Parathyroid adenoma (tissue), 2 donors: ENCODE results near the gene ENAH.

Source experiments
- H2AFZ ChIP-seq: fragments of 300-600 bp; sonication (generic); one replicate; pipeline ENCODE4 v1.7.0; 2017; ENCODE audit warnings: antibody characterized with exemption, mild to moderate bottlenecking
- H3K27ac ChIP-seq: fragments of 300-600 bp; sonication (generic); one replicate; pipeline ENCODE4 v1.7.0; 2017
- H3K27me3 ChIP-seq: fragments of 300-600 bp; sonication (generic); one replicate; pipeline ENCODE4 v1.7.0; 2017; ENCODE audit warnings: low read length; ENCODE audit not compliant: control insufficient read depth, insufficient read depth
- H3K36me3 ChIP-seq: fragments of 300-600 bp; sonication (generic); one replicate; pipeline ENCODE4 v1.7.0; 2017; ENCODE audit warnings: low read length; ENCODE audit not compliant: control insufficient read depth, insufficient read depth
- H3K4me1 ChIP-seq: fragments of 300-600 bp; sonication (generic); one replicate; pipeline ENCODE4 v1.7.0; 2017; ENCODE audit warnings: control low read depth
- H3K4me2 ChIP-seq: fragments of 300-600 bp; sonication (generic); one replicate; pipeline ENCODE4 v1.7.0; 2017; ENCODE audit warnings: low read length
- H3K4me3 ChIP-seq: fragments of 300-600 bp; sonication (generic); one replicate; pipeline ENCODE4 v1.7.0; 2017; ENCODE audit warnings: low read depth, low read length
- H3K79me2 ChIP-seq: fragments of 300-600 bp; sonication (generic); one replicate; pipeline ENCODE4 v1.7.0; 2017; ENCODE audit warnings: control low read depth
- H3K9ac ChIP-seq: fragments of 300-600 bp; sonication (generic); one replicate; pipeline ENCODE4 v1.7.0; 2017; ENCODE audit warnings: mild to moderate bottlenecking
- H3K9me3 ChIP-seq: fragments of 300-600 bp; sonication (generic); one replicate; pipeline ENCODE4 v1.7.0; 2017; ENCODE audit warnings: low read length; ENCODE audit not compliant: control insufficient read depth
- CTCF ChIP-seq: fragments of 300-600 bp; sonication (generic); IDR thresholded peaks from one replicate; pipeline ENCODE4 v1.7.0; 2017; ENCODE audit warnings: antibody characterized with exemption, mild to moderate bottlenecking
- donor health status: primary hyperparathyroidism.

Gene ENAH

GRCh38 chr1:225440380-225441221, 212.3 kb downstream of the ENAH start:
- H3K9me3 ChIP-seq, result no peaks in the 10 kb centered on the region
- H3K4me2 ChIP-seq, result no peak overlapping the region
- TF ChIP-seq CTCF, result no peak
- H3K27ac ChIP-seq, result no peak overlapping the region
- H3K36me3 ChIP-seq, result no peaks in the 10 kb centered on the region
- no peak overlapping the region for H3K9ac ChIP-seq
- no peaks in the 10 kb centered on the region for H3K79me2 ChIP-seq
- no peak overlapping the region for H2AFZ ChIP-seq
- no peaks in the 10 kb centered on the region for H3K4me1 ChIP-seq
- no peaks in the 10 kb centered on the region for H3K27me3 ChIP-seq
- H3K4me3 ChIP-seq, result no peak overlapping the region

- TF ChIP-seq CTCF, result no peak
- no peaks in the 10 kb centered on the region for H3K9me3 ChIP-seq
- H3K27ac ChIP-seq, result no peak overlapping the region
- H3K4me3 ChIP-seq, result no peak overlapping the region
- H3K4me2 ChIP-seq, result no peak overlapping the region
- no peak overlapping the region for H3K9ac ChIP-seq
- H3K4me1 ChIP-seq, result no peaks in the 10 kb centered on the region
- H2AFZ ChIP-seq, result no peak overlapping the region
- no peaks in the 10 kb centered on the region for H3K27me3 ChIP-seq
- H3K36me3 ChIP-seq, result no peaks in the 10 kb centered on the region
- no peaks in the 10 kb centered on the region for H3K79me2 ChIP-seq
These were observed 215.0 kb downstream of the ENAH start for GRCh38 chr1:225437710-225438437.
